RKO (cell line): ENCODE data around the gene ZMYND12.
"Not testable (repeated sequence)": the region's sequence is repeated elsewhere in the genome, so short reads cannot be mapped to it uniquely, and the experiment has no call there.

ENCODE experiments used
- DNase-seq: peaks from one replicate; pipeline ENCODE4 v3.0.0-alpha.2; 2016; ENCODE audit warnings: low spot score

Gene ZMYND12, protein sequence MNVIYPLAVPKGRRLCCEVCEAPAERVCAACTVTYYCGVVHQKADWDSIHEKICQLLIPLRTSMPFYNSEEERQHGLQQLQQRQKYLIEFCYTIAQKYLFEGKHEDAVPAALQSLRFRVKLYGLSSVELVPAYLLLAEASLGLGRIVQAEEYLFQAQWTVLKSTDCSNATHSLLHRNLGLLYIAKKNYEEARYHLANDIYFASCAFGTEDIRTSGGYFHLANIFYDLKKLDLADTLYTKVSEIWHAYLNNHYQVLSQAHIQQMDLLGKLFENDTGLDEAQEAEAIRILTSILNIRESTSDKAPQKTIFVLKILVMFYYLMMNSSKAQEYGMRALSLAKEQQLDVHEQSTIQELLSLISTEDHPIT

GRCh38 chr1:42456010-42456753 lies at the start of gene ZMYND12, which contains the start of gene PPCS:
Gene ZMYND12, minus strand, starts transcription at chr1:42456022. Its CDS starts 25 bp downstream, at chr1:42455997.
Gene PPCS, plus strand, starts transcription at chr1:42456543. Its CDS starts 23 bp downstream, at chr1:42456566.
- DNase-seq, result peak; percentile 89

DNA sequence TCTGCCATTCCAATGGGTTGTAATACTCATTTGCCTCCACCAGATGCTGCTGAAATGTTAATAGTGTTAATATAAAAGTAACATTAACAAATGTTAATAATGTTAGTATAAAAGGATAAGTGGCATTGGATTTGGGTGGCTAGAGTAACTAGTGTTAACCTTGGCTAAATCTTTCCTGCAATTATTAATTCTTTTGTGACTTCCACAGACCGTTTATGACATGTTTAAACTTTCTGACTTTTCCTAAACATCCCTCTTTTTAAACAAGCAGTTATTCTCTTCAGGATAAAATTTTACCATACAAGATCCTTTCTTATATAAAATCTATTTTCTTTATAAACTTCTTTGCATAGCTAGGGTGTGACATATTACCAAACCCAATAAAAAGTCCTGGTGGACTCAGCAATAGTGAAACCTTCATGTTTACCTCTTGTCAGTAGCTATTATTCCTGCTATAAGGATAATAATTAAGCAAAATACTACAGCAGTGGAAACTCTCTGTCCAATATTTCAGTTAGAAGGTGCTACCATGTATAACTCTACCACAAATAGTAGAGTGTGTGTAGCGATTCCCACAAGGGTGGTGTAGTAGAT lies 48.8 kb upstream of the ZMYND12 start:
- DNase-seq, result no peak

- not testable (repeated sequence) for DNase-seq
These were observed 46.2 kb upstream of the ZMYND12 start for GRCh38 chr1:42502031-42502430.

DNA sequence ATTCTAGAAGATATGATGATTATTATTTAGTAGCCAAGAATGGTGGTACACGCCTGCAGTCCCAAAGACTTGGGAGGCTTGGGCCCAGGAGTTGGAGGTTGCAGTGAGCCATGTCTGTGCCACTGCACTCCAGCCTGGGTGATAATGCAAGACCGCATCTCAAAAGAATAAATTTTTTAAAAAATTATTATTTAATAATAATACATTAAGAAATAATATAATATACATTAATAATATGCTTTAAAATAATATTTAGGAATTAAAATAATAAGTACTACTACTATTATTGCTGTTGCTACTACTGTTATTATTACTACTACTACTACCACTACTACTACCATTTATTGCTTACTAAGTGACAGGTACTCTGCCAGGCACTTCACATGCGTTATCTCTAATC lies 34.4 kb upstream of the ZMYND12 start:
- DNase-seq, result no peak

DNA sequence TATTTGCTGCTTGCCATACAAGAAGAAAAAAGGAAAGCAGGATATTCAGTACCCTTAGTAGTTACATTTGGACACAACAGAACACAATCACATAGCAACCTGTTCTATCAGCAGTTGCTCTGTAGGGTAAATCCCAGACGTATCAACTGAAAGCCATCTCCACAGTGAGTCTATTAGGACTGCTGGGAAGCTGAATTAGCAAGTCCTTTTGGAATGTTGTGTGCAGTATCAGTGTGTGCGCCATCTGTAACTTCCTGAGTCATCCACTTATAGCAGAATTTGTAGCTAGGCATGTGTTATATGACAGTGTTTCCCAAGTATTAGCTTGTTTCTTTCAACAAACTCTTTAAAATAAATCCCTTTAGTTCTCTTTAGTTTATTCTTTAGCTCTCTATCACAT lies 28.6 kb upstream of the ZMYND12 start:
- peak; percentile 94 for DNase-seq

DNA sequence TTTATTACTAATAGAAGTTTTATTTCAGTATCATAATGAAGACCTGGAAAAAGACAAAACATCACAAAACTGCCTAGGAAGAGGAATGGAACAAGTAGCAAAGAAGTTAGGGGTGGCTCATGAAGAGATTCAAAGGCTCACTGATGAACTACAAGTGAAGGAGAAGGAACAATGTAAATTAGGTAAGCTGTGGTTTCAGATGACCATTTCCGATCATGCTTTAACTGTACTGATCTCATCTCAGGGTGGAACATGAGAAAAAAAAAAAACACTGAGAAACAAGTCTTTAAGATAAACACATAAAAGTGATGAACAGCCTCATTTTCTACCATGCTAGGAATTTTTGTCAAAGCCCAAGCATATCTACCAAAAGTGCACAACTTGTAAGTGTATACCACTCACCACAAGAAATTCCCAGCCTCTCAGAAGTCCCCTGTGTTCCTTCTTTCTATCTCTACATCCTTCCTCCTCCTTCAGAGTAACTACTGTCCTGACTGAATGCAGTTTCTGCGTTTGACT lies 26.9 kb upstream of the ZMYND12 start:
- DNase-seq, result no peak

GRCh38 chr1:42480921-42481320 lies 25.1 kb upstream of the ZMYND12 start:
- peak; percentile 39 for DNase-seq

GRCh38 chr1:42479621-42480020 lies 23.8 kb upstream of the ZMYND12 start:
- peak; percentile 80 for DNase-seq

- DNase-seq, result no peak
These were observed 22.0 kb upstream of the ZMYND12 start for GRCh38 chr1:42477775-42478174.

- not testable (repeated sequence) for DNase-seq
These were observed 21.5 kb upstream of the ZMYND12 start for GRCh38 chr1:42477354-42477753.

DNA sequence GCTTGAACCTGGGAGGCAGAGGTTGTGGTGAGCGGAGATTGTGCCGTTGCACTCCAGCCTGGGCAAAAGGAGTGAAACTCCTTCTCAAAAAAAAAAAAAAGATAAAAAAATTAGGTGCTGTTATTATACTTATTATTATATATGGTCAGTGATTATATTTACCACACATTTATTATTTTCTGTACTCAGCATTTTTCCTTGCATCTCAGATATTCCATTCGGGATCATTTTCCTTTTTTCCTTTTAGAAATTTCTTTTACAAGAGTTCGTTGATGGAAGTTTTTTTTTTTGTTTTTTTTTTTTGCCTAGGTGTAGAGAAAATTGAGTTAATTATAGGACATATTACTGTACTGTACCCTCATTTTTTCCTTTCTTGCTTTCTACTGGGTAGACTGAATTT lies 20.8 kb upstream of the ZMYND12 start:
- DNase-seq, result no peak

DNA sequence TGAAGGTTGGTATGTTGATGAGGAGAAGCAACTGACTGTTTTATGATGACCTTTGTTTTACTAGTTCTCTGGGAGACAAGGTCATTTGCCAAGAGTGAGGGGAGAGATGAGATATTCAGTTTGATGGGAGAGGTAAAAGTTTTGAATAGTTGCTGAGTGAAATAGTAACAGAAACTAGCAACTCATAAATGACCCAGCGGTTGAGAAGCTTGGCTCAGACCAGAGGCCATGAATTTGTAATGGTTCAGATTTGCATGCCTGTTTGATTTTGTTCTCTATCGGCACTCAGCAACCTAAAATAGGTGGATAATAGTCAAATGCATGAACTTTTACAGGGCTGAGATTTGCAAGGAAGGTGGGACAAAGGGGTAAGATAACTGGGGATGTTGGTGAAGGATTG lies 13.9 kb upstream of the ZMYND12 start:
- no peak for DNase-seq

GRCh38 chr1:42466030-42466429 lies 10.2 kb upstream of the ZMYND12 start:
- DNase-seq, result no peak

DNA sequence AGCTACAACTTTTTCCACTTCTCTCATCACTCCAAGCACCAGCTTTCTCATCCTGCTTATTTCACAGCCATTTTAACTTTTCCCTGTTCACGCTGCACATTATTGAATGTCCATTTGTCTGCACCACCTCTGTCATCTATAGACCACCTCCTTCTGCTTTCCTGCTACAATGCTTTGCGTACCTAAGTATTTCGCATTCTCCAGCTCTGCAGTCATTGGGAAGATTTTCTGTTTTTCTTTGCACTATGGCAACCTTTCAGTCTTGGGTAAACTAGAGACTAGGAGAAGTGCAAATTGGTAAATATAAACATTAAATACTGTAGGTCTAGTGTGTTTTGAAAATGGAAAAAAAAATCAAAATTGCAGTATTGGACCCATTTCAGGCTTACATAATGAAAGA lies 8.1 kb upstream of the ZMYND12 start:
- no peak for DNase-seq

- peak; percentile 99 for DNase-seq
These were observed 7.3 kb upstream of the ZMYND12 start, which contains the start of gene CCDC30 for GRCh38 chr1:42462828-42463763. Gene CCDC30, plus strand, starts transcription at chr1:42463286. Its CDS starts 17,266 bp downstream, at chr1:42480552.

DNA sequence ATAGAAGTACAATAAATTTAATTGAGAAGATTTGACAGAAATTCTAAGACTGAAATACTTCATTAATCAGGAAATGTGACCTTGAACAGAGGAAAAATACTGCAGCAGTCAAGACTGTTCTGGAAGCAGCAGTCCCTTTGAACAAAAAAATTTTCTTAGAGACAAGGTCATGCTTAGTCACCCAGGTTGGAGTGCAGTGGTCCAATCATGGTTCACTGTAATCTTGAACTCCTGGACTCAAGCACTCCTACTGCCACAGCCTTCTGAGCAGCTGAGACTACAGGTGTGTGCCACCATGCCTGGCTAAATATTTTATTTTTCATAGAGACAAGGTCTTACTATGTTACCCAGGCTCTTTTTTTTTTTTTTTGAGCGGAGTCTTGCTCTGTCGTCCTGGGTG lies 5.4 kb upstream of the ZMYND12 start:
- peak; percentile 29 for DNase-seq

DNA sequence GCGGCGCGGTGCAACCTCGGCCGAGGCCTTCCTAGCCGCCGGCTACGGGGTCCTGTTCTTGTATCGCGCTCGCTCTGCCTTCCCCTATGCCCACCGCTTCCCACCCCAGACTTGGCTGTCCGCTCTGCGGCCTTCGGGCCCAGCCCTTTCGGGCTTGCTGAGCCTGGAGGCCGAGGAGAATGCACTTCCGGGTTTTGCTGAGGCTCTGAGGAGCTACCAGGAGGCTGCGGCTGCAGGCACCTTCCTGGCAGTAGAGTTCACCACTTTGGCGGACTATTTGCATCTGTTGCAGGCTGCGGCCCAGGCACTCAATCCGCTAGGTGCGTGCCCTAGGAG lies 900 bp upstream of the ZMYND12 start:
- peak; percentile 74 for DNase-seq

DNA sequence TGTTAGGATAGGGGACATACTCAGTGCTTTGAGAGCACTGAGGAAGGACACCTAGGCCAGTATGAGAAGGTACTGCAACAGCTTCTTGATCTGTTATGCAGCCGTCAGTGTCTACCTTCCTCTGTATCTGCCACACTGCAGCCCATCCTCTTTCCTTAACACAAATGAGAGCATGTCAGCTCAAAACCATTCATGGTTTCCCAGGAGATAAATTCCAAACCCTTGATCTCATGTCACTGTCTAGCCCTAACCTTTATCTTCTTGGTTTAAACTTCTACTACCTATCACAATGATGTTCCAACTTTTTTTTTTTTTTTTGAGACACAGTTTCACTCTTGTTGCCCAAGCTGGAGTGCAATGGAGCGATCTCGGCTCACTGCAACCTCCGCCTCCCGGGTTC lies 1.4 kb downstream of the ZMYND12 start:
- no peak for DNase-seq

DNA sequence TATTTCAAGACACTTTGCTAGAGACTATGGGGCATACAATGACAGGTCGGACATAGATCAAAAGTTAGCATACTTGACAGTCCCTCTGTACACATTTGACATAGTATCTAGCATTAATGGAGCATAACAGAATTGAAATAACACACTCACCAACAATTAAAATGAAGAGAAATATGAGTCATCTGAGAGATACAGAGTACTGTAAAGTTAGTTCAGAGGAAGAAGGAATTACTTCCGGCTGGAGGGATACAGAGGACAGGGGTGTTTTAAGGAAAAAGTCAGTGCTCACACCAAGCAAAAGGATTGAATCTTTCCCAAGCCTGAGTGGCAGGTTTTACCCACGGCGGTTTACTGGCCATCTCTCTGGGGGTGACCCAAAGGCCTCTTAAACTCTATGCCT lies 2.4 kb downstream of the ZMYND12 start:
- DNase-seq, result no peak

- no peak for DNase-seq
These were observed 5.8 kb downstream of the ZMYND12 start for GRCh38 chr1:42450061-42450460.

DNA sequence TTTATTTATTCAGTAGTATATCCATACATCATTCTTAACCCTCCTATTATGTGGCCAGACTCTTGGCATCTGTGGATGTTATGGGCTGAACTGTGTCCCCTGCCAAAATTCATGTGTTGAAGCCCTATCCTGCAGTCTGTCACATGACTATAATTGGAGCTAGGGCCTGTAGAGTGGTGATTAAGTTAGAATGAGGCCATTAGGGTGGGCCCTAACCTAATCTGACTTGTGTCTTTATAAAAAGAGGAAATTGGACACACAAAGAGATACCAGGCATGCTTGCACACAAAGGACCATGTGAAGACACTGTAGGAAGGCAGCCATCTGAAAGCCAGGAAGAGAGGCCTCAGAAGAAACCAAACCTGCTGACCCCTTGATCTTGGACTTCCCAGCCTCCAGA lies 6.6 kb downstream of the ZMYND12 start:
- no peak for DNase-seq

DNA sequence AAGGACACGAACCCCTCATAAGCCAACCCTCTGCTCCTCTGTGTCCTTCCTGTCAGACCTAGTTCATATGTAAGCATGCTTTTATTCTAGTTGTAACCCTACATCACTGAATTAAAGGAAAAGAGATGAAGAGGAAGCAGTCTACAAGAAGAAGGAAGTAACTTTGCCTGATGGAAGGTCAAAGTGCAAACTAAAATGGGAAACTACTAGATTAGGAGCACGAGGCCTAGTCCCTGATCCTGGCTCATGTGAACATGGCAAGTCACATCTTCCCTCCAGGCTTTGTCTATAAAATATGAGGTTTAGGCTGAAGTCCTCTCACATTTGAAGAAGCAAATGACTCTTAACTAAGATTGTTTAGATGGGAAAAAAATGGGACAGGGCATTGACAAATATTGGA lies 13.2 kb downstream of the ZMYND12 start:
- no peak for DNase-seq
